Measurements from ENCODE around the gene MAPK8IP3. TPM values are rescaled to one million over a fixed set of nuclear protein-coding genes. Genes with fewer than 3 reads are reported as not detected.
A peak's percentile ranks its signal among the peaks of the same experiment; 100 is the strongest.

The MAPK8IP3 gene, protein sequence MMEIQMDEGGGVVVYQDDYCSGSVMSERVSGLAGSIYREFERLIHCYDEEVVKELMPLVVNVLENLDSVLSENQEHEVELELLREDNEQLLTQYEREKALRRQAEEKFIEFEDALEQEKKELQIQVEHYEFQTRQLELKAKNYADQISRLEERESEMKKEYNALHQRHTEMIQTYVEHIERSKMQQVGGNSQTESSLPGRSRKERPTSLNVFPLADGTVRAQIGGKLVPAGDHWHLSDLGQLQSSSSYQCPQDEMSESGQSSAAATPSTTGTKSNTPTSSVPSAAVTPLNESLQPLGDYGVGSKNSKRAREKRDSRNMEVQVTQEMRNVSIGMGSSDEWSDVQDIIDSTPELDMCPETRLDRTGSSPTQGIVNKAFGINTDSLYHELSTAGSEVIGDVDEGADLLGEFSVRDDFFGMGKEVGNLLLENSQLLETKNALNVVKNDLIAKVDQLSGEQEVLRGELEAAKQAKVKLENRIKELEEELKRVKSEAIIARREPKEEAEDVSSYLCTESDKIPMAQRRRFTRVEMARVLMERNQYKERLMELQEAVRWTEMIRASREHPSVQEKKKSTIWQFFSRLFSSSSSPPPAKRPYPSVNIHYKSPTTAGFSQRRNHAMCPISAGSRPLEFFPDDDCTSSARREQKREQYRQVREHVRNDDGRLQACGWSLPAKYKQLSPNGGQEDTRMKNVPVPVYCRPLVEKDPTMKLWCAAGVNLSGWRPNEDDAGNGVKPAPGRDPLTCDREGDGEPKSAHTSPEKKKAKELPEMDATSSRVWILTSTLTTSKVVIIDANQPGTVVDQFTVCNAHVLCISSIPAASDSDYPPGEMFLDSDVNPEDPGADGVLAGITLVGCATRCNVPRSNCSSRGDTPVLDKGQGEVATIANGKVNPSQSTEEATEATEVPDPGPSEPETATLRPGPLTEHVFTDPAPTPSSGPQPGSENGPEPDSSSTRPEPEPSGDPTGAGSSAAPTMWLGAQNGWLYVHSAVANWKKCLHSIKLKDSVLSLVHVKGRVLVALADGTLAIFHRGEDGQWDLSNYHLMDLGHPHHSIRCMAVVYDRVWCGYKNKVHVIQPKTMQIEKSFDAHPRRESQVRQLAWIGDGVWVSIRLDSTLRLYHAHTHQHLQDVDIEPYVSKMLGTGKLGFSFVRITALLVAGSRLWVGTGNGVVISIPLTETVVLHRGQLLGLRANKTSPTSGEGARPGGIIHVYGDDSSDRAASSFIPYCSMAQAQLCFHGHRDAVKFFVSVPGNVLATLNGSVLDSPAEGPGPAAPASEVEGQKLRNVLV (N-terminal part only)
- total RNA-seq = 100 to 1,000 TPM in 1 of 4 donors, 10 to 100 TPM in 3; 56.0 to 206 (median 82.1) TPM

DNA sequence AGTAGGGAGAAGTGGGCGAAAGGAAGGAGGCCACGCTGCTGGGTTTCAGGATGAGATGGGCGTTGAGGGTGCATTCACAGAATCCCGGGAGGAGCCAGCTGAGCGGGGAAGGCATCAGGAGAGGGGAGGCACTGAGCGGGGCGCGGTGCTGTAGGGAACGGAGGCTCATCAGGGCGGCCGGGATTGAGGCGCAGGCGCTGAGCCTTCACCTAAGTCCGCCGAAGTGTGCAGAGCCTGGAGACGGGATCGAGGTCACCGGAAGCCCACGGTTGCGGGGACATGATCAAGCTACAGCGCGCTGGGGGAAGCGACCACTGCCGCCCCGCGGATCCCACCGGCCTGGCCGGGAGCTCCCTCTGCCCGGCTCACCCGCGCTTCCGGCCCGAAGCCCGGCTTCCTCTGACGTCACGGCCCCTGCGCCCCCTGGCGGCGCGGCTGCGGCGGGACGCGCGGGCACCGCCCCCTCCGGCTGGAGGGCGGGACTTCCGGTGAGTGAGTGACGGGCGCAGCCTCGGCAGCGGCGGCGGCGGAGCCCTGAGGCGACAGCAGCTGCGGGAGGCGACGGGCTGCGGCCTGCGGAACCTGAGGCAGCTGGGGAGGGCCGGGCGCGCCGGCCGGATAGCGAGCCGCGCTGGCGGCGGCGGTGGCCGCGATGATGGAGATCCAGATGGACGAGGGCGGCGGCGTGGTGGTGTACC is at the start of gene MAPK8IP3:
Gene MAPK8IP3 (plus strand): TSS at position 508 of the 698 bp plus-strand sequence. CDS start 145 bp downstream, at position 653.
- H3K4me1 ChIP-seq = peaks cover 40% of the 10 kb centered on the region
- peak within 1 kb of the TSS; percentile 90 for H3K27ac ChIP-seq
- WGBS = 1% methylated on average over 14 of the region's 79 CpGs
- no peaks in the 10 kb centered on the region for H3K9me3 ChIP-seq
- peak within 1 kb of the TSS; percentile 90 for H3K4me3 ChIP-seq
- TF ChIP-seq POLR2AphosphoS5 (IDR thresholded peaks at IDR 0.05) (peak in 2 of 3 donors; percentile 45 to 54), POLR2A (IDR thresholded peaks at IDR 0.05) (peak in 1 of 2 donors; percentile 75), EP300 (IDR thresholded peaks at IDR 0.05) (no peak)
- TF ChIP-seq, protein P1, sequence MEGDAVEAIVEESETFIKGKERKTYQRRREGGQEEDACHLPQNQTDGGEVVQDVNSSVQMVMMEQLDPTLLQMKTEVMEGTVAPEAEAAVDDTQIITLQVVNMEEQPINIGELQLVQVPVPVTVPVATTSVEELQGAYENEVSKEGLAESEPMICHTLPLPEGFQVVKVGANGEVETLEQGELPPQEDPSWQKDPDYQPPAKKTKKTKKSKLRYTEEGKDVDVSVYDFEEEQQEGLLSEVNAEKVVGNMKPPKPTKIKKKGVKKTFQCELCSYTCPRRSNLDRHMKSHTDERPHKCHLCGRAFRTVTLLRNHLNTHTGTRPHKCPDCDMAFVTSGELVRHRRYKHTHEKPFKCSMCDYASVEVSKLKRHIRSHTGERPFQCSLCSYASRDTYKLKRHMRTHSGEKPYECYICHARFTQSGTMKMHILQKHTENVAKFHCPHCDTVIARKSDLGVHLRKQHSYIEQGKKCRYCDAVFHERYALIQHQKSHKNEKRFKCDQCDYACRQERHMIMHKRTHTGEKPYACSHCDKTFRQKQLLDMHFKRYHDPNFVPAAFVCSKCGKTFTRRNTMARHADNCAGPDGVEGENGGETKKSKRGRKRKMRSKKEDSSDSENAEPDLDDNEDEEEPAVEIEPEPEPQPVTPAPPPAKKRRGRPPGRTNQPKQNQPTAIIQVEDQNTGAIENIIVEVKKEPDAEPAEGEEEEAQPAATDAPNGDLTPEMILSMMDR (IDR thresholded peaks at IDR 0.05) = peak; percentile 99
- peak; percentile 89 to 92 for DNase-seq (ENCODE audit: low spot score in 2 of 2)
- H3K27me3 ChIP-seq = no peaks in the 10 kb centered on the region
- peaks cover 3% of the 10 kb centered on the region for H3K36me3 ChIP-seq

DNA sequence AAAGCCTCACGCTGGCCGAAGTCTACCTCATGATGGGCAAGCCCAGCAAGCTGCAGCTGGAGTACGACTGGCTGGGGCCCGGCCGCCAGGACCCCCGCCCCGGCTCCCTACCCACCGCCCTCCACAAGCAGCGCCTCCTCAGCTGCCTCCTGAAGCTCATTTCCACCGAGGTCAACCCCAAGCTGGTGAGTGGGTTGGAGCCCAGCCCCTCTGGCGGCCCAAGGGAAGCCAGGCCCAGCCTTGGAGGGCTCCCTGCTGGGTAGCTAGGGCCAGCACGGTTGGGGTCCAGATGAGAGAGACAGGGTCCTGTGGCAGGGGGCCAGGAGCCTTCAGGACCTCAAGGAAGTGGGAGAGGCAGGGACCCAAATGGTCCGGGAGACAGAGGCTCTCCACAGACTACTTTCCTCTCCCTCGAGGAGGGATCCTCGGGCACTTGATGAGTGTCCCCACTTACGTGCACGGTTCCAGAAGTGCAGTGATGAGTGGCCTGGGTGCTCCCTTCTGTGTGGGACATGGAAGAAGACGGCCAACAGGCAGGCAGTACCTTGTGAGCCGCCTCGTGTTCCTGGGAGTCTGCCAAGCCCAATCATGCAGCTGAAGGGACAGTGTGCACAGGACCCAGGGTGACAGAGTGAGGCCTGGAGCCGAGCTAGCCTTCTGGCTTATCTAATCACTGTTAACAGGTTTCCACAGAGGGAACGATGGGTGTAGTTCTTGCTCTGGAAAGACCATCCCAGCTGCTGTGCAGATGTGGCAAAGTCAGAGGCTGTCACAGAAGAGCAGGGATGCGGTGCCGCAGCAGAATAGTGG is 49.0 kb upstream of the MAPK8IP3 start:
- H3K4me1 ChIP-seq = peaks cover 14% of the 10 kb centered on the region
- no peak overlapping the region for H3K4me3 ChIP-seq
- DNase-seq (ENCODE audit: low spot score in 2 of 2) = no peak
- WGBS = 92% methylated on average over 15 of the region's 24 CpGs
- H3K27me3 ChIP-seq = no peaks in the 10 kb centered on the region
- no peaks in the 10 kb centered on the region for H3K9me3 ChIP-seq
- peaks cover 93% of the 10 kb centered on the region for H3K36me3 ChIP-seq
- TF ChIP-seq EP300 (IDR thresholded peaks at IDR 0.05) = no peak
- H3K27ac ChIP-seq = no peak overlapping the region

DNA sequence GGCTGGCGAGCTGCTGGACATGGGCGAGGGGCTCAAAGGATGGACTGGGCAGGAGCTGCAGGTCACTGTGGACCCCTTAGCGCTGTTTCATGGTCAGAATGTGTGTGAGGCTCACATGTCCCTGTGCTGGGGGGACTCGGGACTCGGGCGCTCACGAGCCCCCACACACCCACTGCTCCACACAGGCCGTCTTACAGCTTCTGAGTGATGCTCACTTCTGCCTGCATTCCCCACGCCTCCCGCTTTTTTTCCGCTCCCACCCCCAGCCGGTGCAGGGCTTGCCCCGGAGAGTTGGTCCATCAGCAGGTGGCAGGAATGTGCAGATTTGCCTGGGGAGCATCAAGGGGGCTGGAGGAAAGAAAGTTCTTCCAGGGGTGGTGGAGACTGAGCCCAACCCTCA is 48.2 kb upstream of the MAPK8IP3 start:
- no peaks in the 10 kb centered on the region for H3K27me3 ChIP-seq
- no peak overlapping the region for H3K4me3 ChIP-seq
- peaks cover 14% of the 10 kb centered on the region for H3K4me1 ChIP-seq
- DNase-seq (ENCODE audit: low spot score in 2 of 2) = no peak
- no peaks in the 10 kb centered on the region for H3K9me3 ChIP-seq
- 94% methylated on average over 12 of the region's 13 CpGs for WGBS
- H3K36me3 ChIP-seq = peaks cover 93% of the 10 kb centered on the region
- H3K27ac ChIP-seq = no peak overlapping the region
- TF ChIP-seq POLR2A (IDR thresholded peaks at IDR 0.05) = no peak
- TF ChIP-seq POLR2AphosphoS5 (IDR thresholded peaks at IDR 0.05) = no peak
- no peak for TF ChIP-seq EP300 (IDR thresholded peaks at IDR 0.05)
- TF ChIP-seq, protein P1 (IDR thresholded peaks at IDR 0.05) = no peak

DNA sequence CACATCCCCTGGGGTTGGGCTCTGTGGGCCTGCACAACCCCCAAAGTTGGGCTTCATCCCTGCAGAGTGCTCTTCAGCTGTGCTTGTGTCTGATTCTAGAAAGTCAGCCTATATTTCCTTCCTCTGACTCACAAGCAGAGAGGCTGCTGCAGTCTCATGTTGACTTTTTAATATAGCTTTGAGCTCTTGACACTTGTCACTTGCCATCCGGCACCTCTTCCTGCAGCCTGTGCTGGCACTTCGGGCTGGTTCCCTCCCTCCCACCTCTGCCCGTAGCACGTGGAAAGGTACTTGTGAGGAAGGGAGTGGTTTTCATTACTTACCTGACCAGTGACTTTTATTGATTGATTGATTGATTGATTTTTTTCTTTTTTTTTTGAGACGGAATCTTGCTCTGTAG is 47.0 kb upstream of the MAPK8IP3 start:
- Histone ChIP-seq H3K4me1 (peaks cover 12% of the 10 kb centered on the region), H3K4me3 (no peak overlapping the region), H3K27ac (no peak overlapping the region), H3K9me3 (no peaks in the 10 kb centered on the region), H3K27me3 (no peaks in the 10 kb centered on the region), H3K36me3 (peaks cover 96% of the 10 kb centered on the region)
- DNase-seq (ENCODE audit: low spot score in 2 of 2) = no peak
- TF ChIP-seq, protein P1 (IDR thresholded peaks at IDR 0.05) = no peak
- TF ChIP-seq POLR2AphosphoS5 (IDR thresholded peaks at IDR 0.05) (no peak), EP300 (IDR thresholded peaks at IDR 0.05) (no peak), POLR2A (IDR thresholded peaks at IDR 0.05) (no peak)
- 87% methylated on average over 5 of the region's 5 CpGs for WGBS

Data from suprapubic skin (tissue), 4 donors.